AG04450 (cell line): Measurements from ENCODE around the gene RAI14. TPM values are rescaled to one million over a fixed set of nuclear protein-coding genes. Genes with fewer than 3 reads are reported as not detected.
A peak's percentile ranks its signal among the peaks of the same experiment; 100 is the strongest.

Experiments
- CTCF ChIA-PET: fragments of 300-600, 350-600 bp; formaldehyde crosslinking; extraction: SDS; loops from one replicate; lab custom pipeline; 2022; ENCODE audit warnings: antibody characterized with exemption, inconsistent platforms; lab: Charles Lee
- POLR2A ChIA-PET: fragments of 350-600 bp; formaldehyde crosslinking; extraction: SDS; loops from one replicate; lab custom pipeline; 2021; ENCODE audit warnings: antibody characterized with exemption, inconsistent platforms; lab: Yijun Ruan, JAX
- DNase-seq: peaks from one replicate; pipeline ENCODE4 v3.0.0-alpha.2; 2011; ENCODE audit warnings: low read depth, low spot score
- H3K27ac ChIP-seq: one replicate; pipeline ENCODE4 v1.5.1; 2012; ENCODE audit warnings: low read depth, low read length, control low read depth
- H3K27me3 ChIP-seq: one replicate; pipeline ENCODE4 v1.6.0; 2012; ENCODE audit warnings: low read length; ENCODE audit not compliant: control insufficient read depth, insufficient read depth
- H3K4me3 ChIP-seq: 2 replicates; pipeline ENCODE4 v1.5.1; 2011; ENCODE audit warnings: mild to moderate bottlenecking, low read depth, low read length, control low read depth
- H3K9me3 ChIP-seq: 2 replicates; pipeline ENCODE4 v1.5.1; 2012; ENCODE audit warnings: low read length; ENCODE audit not compliant: control insufficient read depth, insufficient read depth
- polyA plus RNA-seq: library from polyadenylated mRNA; depleted of rRNA; stranded (reverse); fragments of >200 nt; gene quantifications from 2 replicates; pipeline ENCODE4 v1.2.3, GENCODE V29; 2011
- TF ChIP-seq, protein P1 (sequence below): IDR thresholded peaks from 2 replicates; pipeline ENCODE4 v1.5.1; 2011; ENCODE audit warnings: low read depth, low read length, control low read depth, inconsistent platforms

The RAI14 gene
- polyA plus RNA-seq, 1 experiment: 162 TPM

DNA sequence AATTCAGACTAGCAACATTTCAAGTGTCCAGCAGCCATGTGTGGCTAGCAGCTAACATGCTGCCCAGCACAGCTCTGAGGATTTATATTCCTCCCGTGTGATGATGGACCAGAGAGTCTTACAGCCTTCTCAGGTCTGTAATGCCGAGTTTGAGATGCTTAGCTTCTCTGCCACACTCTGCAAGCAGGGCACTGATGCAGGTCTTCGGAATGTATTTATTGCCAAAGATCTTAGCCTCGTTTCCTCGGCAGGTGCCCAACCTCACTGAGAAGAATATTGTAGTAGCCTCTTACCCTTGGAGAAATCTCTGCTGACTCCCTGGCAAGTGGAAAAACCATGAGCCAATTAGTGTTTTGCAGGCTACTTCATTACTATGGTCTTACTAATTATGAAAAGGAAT lies 3.7 kb upstream of the RAI14 start:
- Histone ChIP-seq H3K27ac (no peak overlapping the region), H3K9me3 (peaks cover 3% of the 10 kb centered on the region; the same call in 1 of the 2 replicates), H3K27me3 (no peaks in the 10 kb centered on the region), H3K4me3 (no peak overlapping the region)
- no peak for DNase-seq
- TF ChIP-seq, protein P1, sequence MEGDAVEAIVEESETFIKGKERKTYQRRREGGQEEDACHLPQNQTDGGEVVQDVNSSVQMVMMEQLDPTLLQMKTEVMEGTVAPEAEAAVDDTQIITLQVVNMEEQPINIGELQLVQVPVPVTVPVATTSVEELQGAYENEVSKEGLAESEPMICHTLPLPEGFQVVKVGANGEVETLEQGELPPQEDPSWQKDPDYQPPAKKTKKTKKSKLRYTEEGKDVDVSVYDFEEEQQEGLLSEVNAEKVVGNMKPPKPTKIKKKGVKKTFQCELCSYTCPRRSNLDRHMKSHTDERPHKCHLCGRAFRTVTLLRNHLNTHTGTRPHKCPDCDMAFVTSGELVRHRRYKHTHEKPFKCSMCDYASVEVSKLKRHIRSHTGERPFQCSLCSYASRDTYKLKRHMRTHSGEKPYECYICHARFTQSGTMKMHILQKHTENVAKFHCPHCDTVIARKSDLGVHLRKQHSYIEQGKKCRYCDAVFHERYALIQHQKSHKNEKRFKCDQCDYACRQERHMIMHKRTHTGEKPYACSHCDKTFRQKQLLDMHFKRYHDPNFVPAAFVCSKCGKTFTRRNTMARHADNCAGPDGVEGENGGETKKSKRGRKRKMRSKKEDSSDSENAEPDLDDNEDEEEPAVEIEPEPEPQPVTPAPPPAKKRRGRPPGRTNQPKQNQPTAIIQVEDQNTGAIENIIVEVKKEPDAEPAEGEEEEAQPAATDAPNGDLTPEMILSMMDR: no peak
- POLR2A ChIA-PET: interaction anchor here (1.5 kb wide), 1 partner anchor 118 kb away, joined by 3 read pairs; no protein-coding TSS in a partner anchor
- CTCF ChIA-PET: interaction anchor here (0.6 kb wide), 1 partner anchor 143 kb away, joined by 5 read pairs; no protein-coding TSS in a partner anchor

DNA sequence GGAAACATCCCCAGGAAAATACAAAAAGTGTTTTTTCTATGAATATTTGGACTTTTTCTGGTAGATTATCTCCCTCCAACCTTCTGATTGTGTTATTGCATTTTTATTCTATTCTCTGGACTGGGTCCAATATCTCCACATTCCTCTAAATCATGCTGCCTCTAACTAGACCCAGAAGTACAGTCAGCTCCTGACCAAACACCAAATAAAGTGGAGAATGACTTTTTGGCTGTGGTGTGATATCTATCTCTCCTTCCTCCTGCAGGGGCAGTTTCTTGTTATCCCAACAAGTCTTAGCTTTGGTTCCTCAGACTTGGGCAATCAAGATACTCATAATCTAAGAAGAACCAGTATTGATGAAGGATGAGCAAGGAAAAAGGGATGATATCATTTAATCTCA lies 3.2 kb upstream of the RAI14 start:
- TF ChIP-seq, protein P1: peak; percentile 16; the same call in 1 of the 2 replicates
- Histone ChIP-seq H3K4me3 (no peak overlapping the region), H3K27ac (no peak overlapping the region), H3K9me3 (peaks cover 3% of the 10 kb centered on the region; the same call in 1 of the 2 replicates), H3K27me3 (no peaks in the 10 kb centered on the region)
- ChIA-PET POLR2A (interaction anchor here (1.5 kb wide), 1 partner anchor 118 kb away, joined by 3 read pairs; no protein-coding TSS in a partner anchor), CTCF (interaction anchor here (0.6 kb wide), 1 partner anchor 143 kb away, joined by 5 read pairs; no protein-coding TSS in a partner anchor)
- DNase-seq: no peak

DNA sequence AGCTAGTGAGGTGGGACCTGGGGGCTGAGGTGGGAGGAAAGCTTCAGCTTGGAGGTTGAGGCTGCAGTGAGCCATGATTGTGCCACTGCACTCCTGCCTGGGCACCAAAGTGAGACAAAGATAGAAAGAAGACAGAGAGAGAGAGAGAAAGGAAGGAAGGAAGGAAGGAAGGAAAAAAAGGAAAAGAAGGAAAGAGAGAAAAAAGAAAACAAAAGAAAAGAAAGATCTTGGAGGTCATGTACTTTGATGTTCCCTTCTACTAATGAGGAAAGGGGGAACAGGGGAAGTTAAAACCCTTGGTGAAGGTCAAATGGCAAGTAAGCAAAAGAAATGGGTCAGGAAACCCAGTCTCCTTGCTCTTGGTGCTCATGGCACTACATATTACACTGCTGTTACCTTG lies 2.4 kb upstream of the RAI14 start:
- Histone ChIP-seq H3K9me3 (peaks cover 3% of the 10 kb centered on the region; the same call in 1 of the 2 replicates), H3K27ac (no peak overlapping the region), H3K4me3 (no peak overlapping the region), H3K27me3 (no peaks in the 10 kb centered on the region)
- TF ChIP-seq, protein P1: no peak
- no peak for DNase-seq
- CTCF ChIA-PET: no interaction called here
- POLR2A ChIA-PET: no interaction called here

DNA sequence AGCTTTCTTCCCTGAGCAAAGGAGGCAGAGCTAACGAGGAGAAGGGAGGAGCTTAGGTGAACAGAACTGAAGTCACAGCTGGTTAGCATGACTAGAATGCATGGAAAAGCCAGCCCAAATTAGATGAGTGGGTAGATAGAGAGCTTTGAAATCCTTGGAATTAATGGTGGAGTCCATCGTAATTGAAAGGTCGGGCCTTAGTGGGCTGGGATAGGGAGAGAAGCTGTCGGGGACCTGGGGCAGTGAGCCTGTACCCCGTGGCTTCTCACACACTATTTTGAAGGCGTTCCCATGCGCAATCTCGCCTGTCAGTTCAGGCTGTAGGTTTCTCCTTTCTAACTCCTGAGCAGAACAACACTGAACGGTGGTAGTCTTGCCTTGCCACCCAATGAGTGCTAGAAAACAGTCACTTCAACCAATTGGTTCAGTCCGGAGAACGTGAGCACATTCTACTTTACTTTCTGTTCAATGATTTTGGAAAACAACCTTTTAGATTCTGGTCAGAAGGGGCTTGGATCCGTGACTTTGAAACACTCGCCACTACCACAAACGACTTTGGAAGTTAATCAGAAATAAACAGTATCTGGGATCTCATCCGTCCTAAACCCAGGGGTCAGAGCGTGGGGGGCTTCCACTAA lies 655 bp upstream of the RAI14 start:
- no peaks in the 10 kb centered on the region for H3K27me3 ChIP-seq
- DNase-seq: peak; percentile 57
- H3K9me3 ChIP-seq: peaks cover 3% of the 10 kb centered on the region; the same call in 1 of the 2 replicates
- POLR2A ChIA-PET: interaction anchor here (0.5 to 2.1 kb wide), 11 partner anchors 15 to 209 kb away, joined by 3 to 18 read pairs (median 4); no protein-coding TSS in a partner anchor
- H3K4me3 ChIP-seq: peak overlapping the region; percentile 82
- TF ChIP-seq, protein P1: no peak
- CTCF ChIA-PET: interaction anchor here (0.8 to 0.9 kb wide), 2 partner anchors 133 to 243 kb away, joined by 3 to 5 read pairs; no protein-coding TSS in a partner anchor
- peak overlapping the region; percentile 98 for H3K27ac ChIP-seq

DNA sequence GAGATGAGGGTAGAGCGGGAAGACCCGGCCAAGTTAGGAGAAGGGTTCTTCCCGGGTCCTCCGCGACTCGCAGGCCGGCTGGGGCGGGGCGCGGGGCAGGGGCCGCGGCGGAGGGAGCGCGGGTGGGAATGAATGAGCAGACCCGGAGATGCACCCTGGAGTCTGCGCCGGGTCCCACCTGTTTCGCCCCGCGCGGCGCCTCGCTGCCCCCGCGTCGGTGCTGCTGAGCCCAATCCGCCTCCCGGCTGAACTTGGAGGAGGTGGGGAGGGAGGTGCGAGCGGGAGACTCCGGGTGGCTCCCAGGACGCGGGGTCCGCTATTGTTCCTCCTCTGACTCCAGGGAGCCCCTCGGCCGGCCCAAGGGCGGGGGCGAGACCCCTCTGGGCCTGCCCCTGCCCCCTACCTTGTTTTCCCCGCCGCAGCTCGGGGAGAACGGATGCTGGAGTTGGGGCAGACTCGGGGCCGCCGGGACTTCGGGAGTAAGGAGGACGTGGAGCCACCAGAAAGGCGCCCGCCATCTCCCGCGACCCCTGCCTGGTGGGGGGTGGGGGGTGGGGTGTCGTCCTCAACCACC lies 659 bp downstream of the RAI14 start:
- POLR2A ChIA-PET: interaction anchor here (0.7 to 2.1 kb wide), 9 partner anchors 30 to 133 kb away, joined by 3 to 18 read pairs (median 6); no protein-coding TSS in a partner anchor
- peak overlapping the region; percentile 98 for H3K27ac ChIP-seq
- H3K27me3 ChIP-seq: no peaks in the 10 kb centered on the region
- H3K9me3 ChIP-seq: peaks cover 3% of the 10 kb centered on the region; the same call in 1 of the 2 replicates
- TF ChIP-seq, protein P1: no peak
- CTCF ChIA-PET: interaction anchor here (0.7 to 1.1 kb wide), 3 partner anchors 133 to 241 kb away, joined by 3 read pairs; no protein-coding TSS in a partner anchor
- DNase-seq: no peak
- peak overlapping the region; percentile 82 for H3K4me3 ChIP-seq
